ENCODE measurements around the gene ZNF710.

DNA sequence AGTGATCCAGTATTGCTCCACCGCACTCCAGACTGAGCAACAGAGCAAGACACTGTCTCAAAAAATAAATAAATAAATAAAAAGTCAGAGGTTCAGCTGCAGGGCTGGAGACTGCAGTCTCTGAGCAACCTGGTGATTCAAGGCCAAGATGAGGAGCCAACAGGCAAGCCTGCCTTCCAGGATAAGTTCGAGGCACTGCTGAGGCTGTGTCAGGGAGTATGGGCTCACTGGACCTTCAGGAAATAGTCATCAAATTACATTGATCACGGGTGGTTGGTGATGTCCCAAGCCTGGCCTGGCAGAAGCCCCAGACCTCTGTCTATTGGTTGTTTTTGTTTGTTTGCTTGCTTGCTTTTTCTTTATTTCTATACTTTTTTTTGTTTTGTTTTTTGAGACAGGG, 59.7 kb downstream of the ZNF710 start:
- TF ChIP-seq POLR2A (IDR thresholded peaks at IDR 0.05) = no peak
- TF ChIP-seq, protein P1, sequence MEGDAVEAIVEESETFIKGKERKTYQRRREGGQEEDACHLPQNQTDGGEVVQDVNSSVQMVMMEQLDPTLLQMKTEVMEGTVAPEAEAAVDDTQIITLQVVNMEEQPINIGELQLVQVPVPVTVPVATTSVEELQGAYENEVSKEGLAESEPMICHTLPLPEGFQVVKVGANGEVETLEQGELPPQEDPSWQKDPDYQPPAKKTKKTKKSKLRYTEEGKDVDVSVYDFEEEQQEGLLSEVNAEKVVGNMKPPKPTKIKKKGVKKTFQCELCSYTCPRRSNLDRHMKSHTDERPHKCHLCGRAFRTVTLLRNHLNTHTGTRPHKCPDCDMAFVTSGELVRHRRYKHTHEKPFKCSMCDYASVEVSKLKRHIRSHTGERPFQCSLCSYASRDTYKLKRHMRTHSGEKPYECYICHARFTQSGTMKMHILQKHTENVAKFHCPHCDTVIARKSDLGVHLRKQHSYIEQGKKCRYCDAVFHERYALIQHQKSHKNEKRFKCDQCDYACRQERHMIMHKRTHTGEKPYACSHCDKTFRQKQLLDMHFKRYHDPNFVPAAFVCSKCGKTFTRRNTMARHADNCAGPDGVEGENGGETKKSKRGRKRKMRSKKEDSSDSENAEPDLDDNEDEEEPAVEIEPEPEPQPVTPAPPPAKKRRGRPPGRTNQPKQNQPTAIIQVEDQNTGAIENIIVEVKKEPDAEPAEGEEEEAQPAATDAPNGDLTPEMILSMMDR (IDR thresholded peaks at IDR 0.05) = no peak
